OCI-LY3 (cell line): ENCODE results near the gene TIMP3.

ENCODE experiments used
- H2AFZ ChIP-seq: fragments of 200-600, 300-600 bp; shearing (Covaris generic); 2 replicates; pipeline ENCODE4 v1.6.0; 2014; ENCODE audit warnings: antibody characterized with exemption, low read depth, low read length
- H3K27ac ChIP-seq: fragments of 200-600, 300-600 bp; sonication (generic); 2 replicates; pipeline ENCODE4 v1.5.1; 2014; ENCODE audit warnings: mild to moderate bottlenecking, low read length, moderate library complexity, mixed read lengths
- H3K27me3 ChIP-seq: fragments of 200-600, 300-600 bp; sonication (generic); 2 replicates; pipeline ENCODE4 v1.6.1; 2014; ENCODE audit warnings: low read depth, low read length, mixed read lengths
- H3K36me3 ChIP-seq: fragments of 200-600, 300-600 bp; sonication (generic); replicated peaks from 2 replicates; pipeline ENCODE3; 2014; ENCODE audit warnings: low read depth, low read length, mixed read lengths
- H3K4me1 ChIP-seq: fragments of 300-600, 200-600 bp; sonication (generic); 2 replicates; pipeline ENCODE4 v1.6.1; 2014; ENCODE audit warnings: low read length, mixed read lengths
- H3K4me2 ChIP-seq: fragments of 200-600, 300-600 bp; sonication (generic); 2 replicates; pipeline ENCODE4 v1.6.1; 2014; ENCODE audit warnings: low read length, mixed read lengths
- H3K4me3 ChIP-seq: fragments of 300-600, 200-600 bp; sonication (generic); 2 replicates; pipeline ENCODE4 v1.5.1; 2014; ENCODE audit warnings: antibody characterized with exemption, mild to moderate bottlenecking, low read length, moderate library complexity
- H3K79me2 ChIP-seq: fragments of 300-600, 200-600 bp; shearing (Covaris generic); 2 replicates; pipeline ENCODE4 v1.6.1; 2014; ENCODE audit warnings: mild to moderate bottlenecking, low read length, mixed read lengths
- H3K9ac ChIP-seq: fragments of 300-600, 200-600 bp; shearing (Covaris generic); 2 replicates; pipeline ENCODE4 v1.6.0; 2014; ENCODE audit warnings: mild to moderate bottlenecking, low read length, moderate library complexity
- H3K9me3 ChIP-seq: fragments of 200-600, 300-600 bp; shearing (Covaris generic); 2 replicates; pipeline ENCODE4 v1.6.1; 2014; ENCODE audit warnings: low read length, mixed read lengths; ENCODE audit not compliant: insufficient read depth
- H4K20me1 ChIP-seq: fragments of 200-600, 300-600 bp; sonication (generic); 2 replicates; pipeline ENCODE4 v1.6.1; 2016; ENCODE audit warnings: low read length, mixed read lengths; ENCODE audit not compliant: insufficient read depth
- CTCF ChIP-seq: fragments of 200-600, 300-600 bp; sonication (generic); IDR thresholded peaks from 2 replicates; pipeline ENCODE4 v1.5.1; 2014; ENCODE audit warnings: antibody characterized with exemption, low read length, low read depth
- EZH2phosphoT487 ChIP-seq: fragments of 200-600 bp; shearing (Covaris generic); IDR thresholded peaks from 2 replicates; pipeline ENCODE4 v1.6.1; 2018; ENCODE audit warnings: antibody characterized with exemption, mixed run types, low read depth

Gene TIMP3

GRCh38 chr22:32877196-32877595, 75.7 kb downstream of the TIMP3 start:
- peaks cover 27% of the 10 kb centered on the region for H3K27me3 ChIP-seq
- H3K79me2 ChIP-seq = no peaks in the 10 kb centered on the region
- no peak overlapping the region for H3K4me3 ChIP-seq
- H3K36me3 ChIP-seq = no peaks in the 10 kb centered on the region
- H3K27ac ChIP-seq = no peak overlapping the region
- no peaks in the 10 kb centered on the region for H3K9me3 ChIP-seq
- TF ChIP-seq EZH2phosphoT487 (no peak), CTCF (no peak)
- H2AFZ ChIP-seq = no peak overlapping the region
- H3K4me2 ChIP-seq = no peak overlapping the region
- H4K20me1 ChIP-seq = no peaks in the 10 kb centered on the region
- H3K4me1 ChIP-seq = no peaks in the 10 kb centered on the region
- no peak overlapping the region for H3K9ac ChIP-seq

- Histone ChIP-seq H3K27ac (no peak overlapping the region), H3K4me1 (no peaks in the 10 kb centered on the region), H3K27me3 (peaks cover 30% of the 10 kb centered on the region), H3K4me3 (no peak overlapping the region), H3K79me2 (no peaks in the 10 kb centered on the region), H3K9me3 (no peaks in the 10 kb centered on the region), H3K4me2 (no peak overlapping the region), H3K9ac (no peak overlapping the region), H3K36me3 (no peaks in the 10 kb centered on the region), H4K20me1 (no peaks in the 10 kb centered on the region), H2AFZ (no peak overlapping the region)
- no peak for TF ChIP-seq EZH2phosphoT487
- no peak for TF ChIP-seq CTCF
Measured at GRCh38 chr22:32879550-32879949, 78.0 kb downstream of the TIMP3 start.

GRCh38 chr22:32880061-32880460, 78.6 kb downstream of the TIMP3 start:
- H3K4me2 ChIP-seq = no peak overlapping the region
- H3K27ac ChIP-seq = no peak overlapping the region
- H2AFZ ChIP-seq = no peak overlapping the region
- H3K9ac ChIP-seq = no peak overlapping the region
- H3K9me3 ChIP-seq = no peaks in the 10 kb centered on the region
- no peaks in the 10 kb centered on the region for H3K4me1 ChIP-seq
- H3K4me3 ChIP-seq = no peak overlapping the region
- TF ChIP-seq CTCF = no peak
- H3K36me3 ChIP-seq = no peaks in the 10 kb centered on the region
- no peaks in the 10 kb centered on the region for H3K79me2 ChIP-seq
- peaks cover 27% of the 10 kb centered on the region for H3K27me3 ChIP-seq
- H4K20me1 ChIP-seq = no peaks in the 10 kb centered on the region

GRCh38 chr22:32880505-32880892, 79.0 kb downstream of the TIMP3 start:
- no peak overlapping the region for H3K4me2 ChIP-seq
- no peaks in the 10 kb centered on the region for H3K4me1 ChIP-seq
- TF ChIP-seq EZH2phosphoT487 (no peak), CTCF (no peak)
- no peaks in the 10 kb centered on the region for H4K20me1 ChIP-seq
- no peak overlapping the region for H2AFZ ChIP-seq
- H3K27ac ChIP-seq = no peak overlapping the region
- no peak overlapping the region for H3K4me3 ChIP-seq
- no peak overlapping the region for H3K9ac ChIP-seq
- no peaks in the 10 kb centered on the region for H3K9me3 ChIP-seq
- H3K27me3 ChIP-seq = peaks cover 23% of the 10 kb centered on the region
- no peaks in the 10 kb centered on the region for H3K79me2 ChIP-seq
- H3K36me3 ChIP-seq = no peaks in the 10 kb centered on the region
